ENCODE results near the gene LRRFIP1. TPM values are rescaled to one million over a fixed set of nuclear protein-coding genes. Genes with fewer than 3 reads are reported as not detected.
A peak's percentile ranks its signal among the peaks of the same experiment; 100 is the strongest.

The LRRFIP1 gene
- total and polyA plus RNA-seq, 2 of the 13 experiments (the other 11 are each of a cell fraction or from before 2014, with no cell fraction given) = 15.9 to 40.5 TPM

GRCh38 chr2:237614151-237614720 lies 13.2 kb upstream of the LRRFIP1 start (continued):
- TF ChIP-seq, protein P1, sequence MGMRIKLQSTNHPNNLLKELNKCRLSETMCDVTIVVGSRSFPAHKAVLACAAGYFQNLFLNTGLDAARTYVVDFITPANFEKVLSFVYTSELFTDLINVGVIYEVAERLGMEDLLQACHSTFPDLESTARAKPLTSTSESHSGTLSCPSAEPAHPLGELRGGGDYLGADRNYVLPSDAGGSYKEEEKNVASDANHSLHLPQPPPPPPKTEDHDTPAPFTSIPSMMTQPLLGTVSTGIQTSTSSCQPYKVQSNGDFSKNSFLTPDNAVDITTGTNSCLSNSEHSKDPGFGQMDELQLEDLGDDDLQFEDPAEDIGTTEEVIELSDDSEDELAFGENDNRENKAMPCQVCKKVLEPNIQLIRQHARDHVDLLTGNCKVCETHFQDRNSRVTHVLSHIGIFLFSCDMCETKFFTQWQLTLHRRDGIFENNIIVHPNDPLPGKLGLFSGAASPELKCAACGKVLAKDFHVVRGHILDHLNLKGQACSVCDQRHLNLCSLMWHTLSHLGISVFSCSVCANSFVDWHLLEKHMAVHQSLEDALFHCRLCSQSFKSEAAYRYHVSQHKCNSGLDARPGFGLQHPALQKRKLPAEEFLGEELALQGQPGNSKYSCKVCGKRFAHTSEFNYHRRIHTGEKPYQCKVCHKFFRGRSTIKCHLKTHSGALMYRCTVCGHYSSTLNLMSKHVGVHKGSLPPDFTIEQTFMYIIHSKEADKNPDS (CRISPR knock-in tag; IDR thresholded peaks at IDR 0.05) = peak; percentile 48; the same call in 1 of the 2 replicates
- TF ChIP-seq ZIK1 (CRISPR knock-in tag; IDR thresholded peaks at IDR 0.05; ENCODE audit: borderline replicate concordance, low read depth) (peak; percentile 60), MTF2 (CRISPR knock-in tag; IDR thresholded peaks at IDR 0.05; ENCODE audit: borderline replicate concordance) (no peak), JDP2 (CRISPR knock-in tag; IDR thresholded peaks at IDR 0.05; ENCODE audit: borderline replicate concordance) (no peak; the same call in 1 of the 2 replicates), USF2 (IDR thresholded peaks at IDR 0.05; ENCODE audit: low read depth, low read length) (no peak), USF2 (CRISPR knock-in tag; IDR thresholded peaks at IDR 0.05; ENCODE audit: borderline replicate concordance) (no peak; the same call in 1 of the 2 replicates), JUN (CRISPR knock-in tag; IDR thresholded peaks at IDR 0.05) (peak; percentile 74; the same call in 1 of the 2 replicates), SAFB2 (CRISPR knock-in tag; IDR thresholded peaks at IDR 0.05; ENCODE audit: borderline replicate concordance, low read depth) (peak; percentile 89; the same call in 1 of the 2 replicates), HNRNPK (IDR thresholded peaks at IDR 0.05; ENCODE audit: low read depth, low read length, poor library complexity, severe bottlenecking) (no peak), TOE1 (CRISPR knock-in tag; IDR thresholded peaks at IDR 0.05) (peak; percentile 84; the same call in 1 of the 2 replicates), FOXM1 (CRISPR knock-in tag; IDR thresholded peaks at IDR 0.05) (no peak), ZNF879 (CRISPR knock-in tag; IDR thresholded peaks at IDR 0.05) (no peak), ZNF703 (CRISPR knock-in tag; IDR thresholded peaks at IDR 0.05; ENCODE audit: borderline replicate concordance) (no peak), RBAK (CRISPR knock-in tag; IDR thresholded peaks at IDR 0.05) (no peak), FOSL1 (CRISPR knock-in tag; IDR thresholded peaks at IDR 0.05; ENCODE audit: borderline replicate concordance) (peak; percentile 36; the same call in 1 of the 2 replicates), ZNF431 (CRISPR knock-in tag; IDR thresholded peaks at IDR 0.05; ENCODE audit: borderline replicate concordance, low read depth) (peak; percentile 89), NFYB (CRISPR knock-in tag; IDR thresholded peaks at IDR 0.05) (no peak; the same call in 1 of the 2 replicates)
- TF ChIP-seq, protein P2, sequence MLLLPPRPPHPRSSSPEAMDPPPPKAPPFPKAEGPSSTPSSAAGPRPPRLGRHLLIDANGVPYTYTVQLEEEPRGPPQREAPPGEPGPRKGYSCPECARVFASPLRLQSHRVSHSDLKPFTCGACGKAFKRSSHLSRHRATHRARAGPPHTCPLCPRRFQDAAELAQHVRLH (CRISPR knock-in tag; IDR thresholded peaks at IDR 0.05; ENCODE audit: borderline replicate concordance, low read depth) = peak; percentile 97; the same call in 1 of the 2 replicates
- TF ChIP-seq, protein P3, sequence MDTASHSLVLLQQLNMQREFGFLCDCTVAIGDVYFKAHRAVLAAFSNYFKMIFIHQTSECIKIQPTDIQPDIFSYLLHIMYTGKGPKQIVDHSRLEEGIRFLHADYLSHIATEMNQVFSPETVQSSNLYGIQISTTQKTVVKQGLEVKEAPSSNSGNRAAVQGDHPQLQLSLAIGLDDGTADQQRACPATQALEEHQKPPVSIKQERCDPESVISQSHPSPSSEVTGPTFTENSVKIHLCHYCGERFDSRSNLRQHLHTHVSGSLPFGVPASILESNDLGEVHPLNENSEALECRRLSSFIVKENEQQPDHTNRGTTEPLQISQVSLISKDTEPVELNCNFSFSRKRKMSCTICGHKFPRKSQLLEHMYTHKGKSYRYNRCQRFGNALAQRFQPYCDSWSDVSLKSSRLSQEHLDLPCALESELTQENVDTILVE (CRISPR knock-in tag; IDR thresholded peaks at IDR 0.05) = peak; percentile 91
- TF ChIP-seq, protein P4, sequence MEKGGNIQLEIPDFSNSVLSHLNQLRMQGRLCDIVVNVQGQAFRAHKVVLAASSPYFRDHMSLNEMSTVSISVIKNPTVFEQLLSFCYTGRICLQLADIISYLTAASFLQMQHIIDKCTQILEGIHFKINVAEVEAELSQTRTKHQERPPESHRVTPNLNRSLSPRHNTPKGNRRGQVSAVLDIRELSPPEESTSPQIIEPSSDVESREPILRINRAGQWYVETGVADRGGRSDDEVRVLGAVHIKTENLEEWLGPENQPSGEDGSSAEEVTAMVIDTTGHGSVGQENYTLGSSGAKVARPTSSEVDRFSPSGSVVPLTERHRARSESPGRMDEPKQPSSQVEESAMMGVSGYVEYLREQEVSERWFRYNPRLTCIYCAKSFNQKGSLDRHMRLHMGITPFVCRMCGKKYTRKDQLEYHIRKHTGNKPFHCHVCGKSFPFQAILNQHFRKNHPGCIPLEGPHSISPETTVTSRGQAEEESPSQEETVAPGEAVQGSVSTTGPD (CRISPR knock-in tag; IDR thresholded peaks at IDR 0.05) = peak; percentile 88
- TF ChIP-seq, protein P5, sequence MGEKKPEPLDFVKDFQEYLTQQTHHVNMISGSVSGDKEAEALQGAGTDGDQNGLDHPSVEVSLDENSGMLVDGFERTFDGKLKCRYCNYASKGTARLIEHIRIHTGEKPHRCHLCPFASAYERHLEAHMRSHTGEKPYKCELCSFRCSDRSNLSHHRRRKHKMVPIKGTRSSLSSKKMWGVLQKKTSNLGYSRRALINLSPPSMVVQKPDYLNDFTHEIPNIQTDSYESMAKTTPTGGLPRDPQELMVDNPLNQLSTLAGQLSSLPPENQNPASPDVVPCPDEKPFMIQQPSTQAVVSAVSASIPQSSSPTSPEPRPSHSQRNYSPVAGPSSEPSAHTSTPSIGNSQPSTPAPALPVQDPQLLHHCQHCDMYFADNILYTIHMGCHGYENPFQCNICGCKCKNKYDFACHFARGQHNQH (CRISPR knock-in tag; IDR thresholded peaks at IDR 0.05) = peak; percentile 98

Measured in HepG2 (cell line).